HepG2 (cell line): ENCODE data around the gene FOXS1. TPM values are rescaled to one million over a fixed set of nuclear protein-coding genes. Genes with fewer than 3 reads are reported as not detected.
A peak's percentile ranks its signal among the peaks of the same experiment; 100 is the strongest.

Source experiments
- CCAR2 ChIP-seq: fragments of 200-400 bp; formaldehyde crosslinking; optimal IDR thresholded peaks from 2 replicates; pipeline ENCODE3; 2018; ENCODE audit warnings: low read depth, mild to moderate bottlenecking, low read length, moderate library complexity
- DNMT3B ChIP-seq: conservative IDR thresholded peaks from 2 replicates; pipeline ENCODE4 v1.6.1; 2016; ENCODE audit warnings: missing biosample characterization, control low read depth
- HDAC1 ChIP-seq: sonication (generic); formaldehyde crosslinking; IDR thresholded peaks from 2 replicates; pipeline ENCODE4 v1.5.1; 2020; ENCODE audit warnings: mild to moderate bottlenecking, missing genetic modification reagents
- HDAC2 ChIP-seq: sonication (generic); formaldehyde crosslinking; IDR thresholded peaks from 2 replicates; pipeline ENCODE4 v1.4.0; 2020; ENCODE audit warnings: missing genetic modification reagents
- MLX ChIP-seq: IDR thresholded peaks from 2 replicates; pipeline ENCODE4 v1.6.1; 2016
- NFIB ChIP-seq: sonication (generic); formaldehyde crosslinking; IDR thresholded peaks from 2 replicates; pipeline ENCODE4 v1.9.0; 2021; ENCODE audit warnings: missing genetic modification reagents, mild to moderate bottlenecking, borderline replicate concordance
- ONECUT2 ChIP-seq: sonication (generic); formaldehyde crosslinking; IDR thresholded peaks from 2 replicates; pipeline ENCODE4 v1.4.0; 2020; ENCODE audit warnings: missing genetic modification reagents
- SALL1 ChIP-seq: sonication (generic); formaldehyde crosslinking; IDR thresholded peaks from 2 replicates; pipeline ENCODE4 v1.8.0; 2022; ENCODE audit warnings: mild to moderate bottlenecking, missing genetic modification reagents
- SIN3A ChIP-seq: IDR thresholded peaks from 2 replicates; pipeline ENCODE4 v1.6.1; 2011; ENCODE audit warnings: low read depth, mild to moderate bottlenecking, control low read depth, low read length, borderline replicate concordance
- THAP9 ChIP-seq: sonication (generic); formaldehyde crosslinking; IDR thresholded peaks from 2 replicates; pipeline ENCODE4; 2020; ENCODE audit warnings: missing genetic modification reagents, mild to moderate bottlenecking, borderline replicate concordance
- XRCC5 ChIP-seq: fragments of 200-400 bp; formaldehyde crosslinking; optimal IDR thresholded peaks from 2 replicates; pipeline ENCODE3; 2017; ENCODE audit warnings: mild to moderate bottlenecking, low read length
- ZFP36 ChIP-seq: fragments of 150-350 bp; IDR thresholded peaks from 2 replicates; pipeline ENCODE4 v1.6.1; 2018; ENCODE audit warnings: borderline replicate concordance, low read length, low read depth; ENCODE audit not compliant: partially characterized antibody
- ZNF18 ChIP-seq: sonication (generic); formaldehyde crosslinking; IDR thresholded peaks from 2 replicates; pipeline ENCODE4 v1.8.0; 2022; ENCODE audit warnings: mild to moderate bottlenecking, missing genetic modification reagents; ENCODE audit not compliant: insufficient replicate concordance
- ZNF629 ChIP-seq: sonication (generic); formaldehyde crosslinking; conservative IDR thresholded peaks from 2 replicates; pipeline ENCODE4 v1.5.0; 2020; ENCODE audit warnings: missing genetic modification reagents
- ZNF672 ChIP-seq: sonication (generic); formaldehyde crosslinking; IDR thresholded peaks from 2 replicates; pipeline ENCODE4 v1.8.1; 2022; ENCODE audit warnings: missing genetic modification reagents
- ZNF687 ChIP-seq: sonication (generic); formaldehyde crosslinking; IDR thresholded peaks from 2 replicates; pipeline ENCODE4 v1.5.1; 2020; ENCODE audit warnings: mild to moderate bottlenecking, missing genetic modification reagents, moderate library complexity
- ZNF839 ChIP-seq: sonication (generic); formaldehyde crosslinking; IDR thresholded peaks from 2 replicates; pipeline ENCODE4 v1.4.0; 2020; ENCODE audit warnings: missing genetic modification reagents, mild to moderate bottlenecking, borderline replicate concordance
- ZSCAN21 ChIP-seq: sonication (generic); formaldehyde crosslinking; IDR thresholded peaks from 2 replicates; pipeline ENCODE4 v1.8.0; 2022; ENCODE audit warnings: mild to moderate bottlenecking, missing genetic modification reagents, moderate library complexity, borderline replicate concordance
- ZSCAN31 ChIP-seq: sonication (generic); formaldehyde crosslinking; IDR thresholded peaks from 2 replicates; pipeline ENCODE4 v1.5.0; 2020; ENCODE audit warnings: low read depth, mild to moderate bottlenecking, missing genetic modification reagents
- polyA plus RNA-seq, 8 experiments: library from polyadenylated mRNA; depleted of rRNA in 3 of 8; stranded (reverse) in 7 of 8; unstranded in 1 of 8; fragments of >200 nt; fragmentation: Illumina TruSeq in 4 of 8; extraction: Trizol in 4 of 8; gene quantifications; 2 replicates each; pipeline versions ENCODE4 v1.2.1 to v1.2.3, GENCODE V29; 2011 to 2016; ENCODE audit warnings: low read depth in 4 of 8, missing spikeins in 1 of 8, mixed read lengths in 1 of 8; ENCODE audit not compliant: insufficient read depth in 1 of 8
- total RNA-seq, 5 experiments: library from RNA; depleted of rRNA; stranded (reverse); fragments of >200 nt; fragmentation: Illumina TruSeq; extraction: Trizol; gene quantifications; 2 replicates each; pipeline ENCODE4 v1.2.3, GENCODE V29; 2016; ENCODE audit warnings: low read depth in 1 of 5

FOXS1 gene
- total and polyA plus RNA-seq, 2 of the 13 experiments (the other 11 are each of a cell fraction or from before 2014, with no cell fraction given): not detected

- TF ChIP-seq MLX (CRISPR knock-in tag): no peak
- no peak for TF ChIP-seq ZSCAN21 (CRISPR knock-in tag)
- TF ChIP-seq HDAC1 (CRISPR knock-in tag): peak; percentile 70; the same call in 1 of the 2 replicates
- TF ChIP-seq SALL1 (CRISPR knock-in tag): 0 out of 2 replicates have a peak, but pooled peaks have one; percentile 39
- peak; percentile 52; the same call in 1 of the 2 replicates for TF ChIP-seq ZNF839
- no peak for TF ChIP-seq HDAC2 (CRISPR knock-in tag)
- no peak for TF ChIP-seq ZNF672
- peak; percentile 77 for TF ChIP-seq XRCC5
- TF ChIP-seq CCAR2: no peak
- peak; percentile 76 for TF ChIP-seq ZNF629
- TF ChIP-seq NFIB (CRISPR knock-in tag): no peak
- TF ChIP-seq ONECUT2 (CRISPR knock-in tag): no peak
- TF ChIP-seq SIN3A: no peak
- peak; percentile 35; the same call in 1 of the 2 replicates for TF ChIP-seq THAP9 (CRISPR knock-in tag)
- 0 out of 2 replicates have a peak, but pooled peaks have one; percentile 49 for TF ChIP-seq DNMT3B
- peak; percentile 73 for TF ChIP-seq ZNF687 (CRISPR knock-in tag)
- TF ChIP-seq ZNF18 (CRISPR knock-in tag): no peak
- TF ChIP-seq ZSCAN31: peak; percentile 52; the same call in 1 of the 2 replicates
- no peak for TF ChIP-seq ZFP36
These were observed 9.2 kb downstream of the FOXS1 start (continued) for GRCh38 chr20:31835977-31836852.
